Amniotic epithelial cell (primary cell): ENCODE measurements around the gene PAX5.

Source experiments
- DNase-seq: peaks from one replicate; pipeline ENCODE4 v3.0.0-alpha.2; 2010; ENCODE audit warnings: low read depth

The PAX5 gene

GRCh38 chr9:36834736-36835135 is 199.3 kb downstream of the PAX5 start:
- no peak for DNase-seq

DNA sequence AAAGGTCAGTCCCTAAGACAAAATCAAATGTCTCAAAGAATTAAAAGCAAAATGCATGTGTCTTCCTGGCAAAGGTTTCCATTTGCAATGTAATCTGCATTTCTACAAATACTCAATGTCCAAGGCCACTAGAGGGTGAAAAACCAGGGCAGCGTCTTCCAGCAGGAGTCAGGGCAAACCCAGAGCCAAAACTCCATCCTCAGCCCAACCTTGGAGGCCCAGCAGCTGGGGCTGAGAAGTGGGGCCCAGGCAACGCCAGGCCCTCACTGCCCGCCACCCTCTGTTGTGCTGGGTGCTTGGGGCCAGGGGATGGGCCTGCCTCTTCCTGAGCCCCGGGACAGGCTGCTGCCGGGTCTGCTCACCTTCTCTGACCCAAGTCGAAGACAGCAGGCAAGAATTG is 200.1 kb downstream of the PAX5 start:
- no peak for DNase-seq

- no peak for DNase-seq
Observed at GRCh38 chr9:36832164-36832795, 201.8 kb downstream of the PAX5 start.

DNA sequence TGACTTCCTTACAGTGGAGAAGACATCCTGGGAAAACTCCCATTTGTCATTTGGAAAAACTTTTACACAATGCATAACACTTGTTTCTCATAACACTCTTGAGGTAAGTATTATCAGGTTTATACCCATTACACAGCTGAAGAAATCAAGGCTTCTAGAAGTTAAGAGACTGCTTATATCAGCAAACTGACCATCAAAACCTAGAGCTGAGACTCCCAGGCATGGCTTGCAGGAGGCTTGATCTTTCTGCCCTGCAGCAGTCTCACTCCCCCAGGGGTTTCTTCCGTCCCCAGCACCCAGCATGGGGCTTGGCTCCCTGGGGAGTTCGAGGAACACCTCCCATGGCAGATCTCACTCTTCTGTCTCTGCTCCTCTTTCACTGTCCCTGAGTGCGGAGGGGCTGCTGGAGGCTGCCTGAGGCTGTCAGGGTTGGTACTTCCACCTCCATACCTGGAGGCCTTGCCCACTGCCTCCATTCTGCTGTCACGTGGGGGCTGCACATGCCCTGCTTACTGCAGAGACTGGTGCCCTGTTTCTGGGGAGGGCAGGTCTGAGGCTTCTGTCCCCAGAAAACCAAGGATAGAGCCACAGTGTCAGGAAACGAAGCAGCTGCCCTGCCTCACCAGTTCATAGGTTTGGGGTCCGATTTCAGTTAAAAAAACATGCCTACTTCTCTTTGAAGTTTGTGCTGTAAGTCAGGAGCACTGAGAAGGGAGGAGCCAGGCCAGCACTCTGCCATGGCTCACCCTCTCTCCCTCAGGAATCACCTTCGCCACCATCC is 202.5 kb downstream of the PAX5 start:
- DNase-seq = no peak

- DNase-seq = no peak
Observed at GRCh38 chr9:36828611-36829013, 205.5 kb downstream of the PAX5 start.

- no peak for DNase-seq
Observed at GRCh38 chr9:36827593-36827992, 206.5 kb downstream of the PAX5 start.

- DNase-seq = no peak
Observed at GRCh38 chr9:36826581-36826980, 207.5 kb downstream of the PAX5 start.

- DNase-seq = no peak
Observed at GRCh38 chr9:36825179-36825578, 208.9 kb downstream of the PAX5 start.

GRCh38 chr9:36823934-36824333 is 210.1 kb downstream of the PAX5 start:
- DNase-seq = no peak

- no peak for DNase-seq
Observed at GRCh38 chr9:36823466-36823865, 210.6 kb downstream of the PAX5 start.

DNA sequence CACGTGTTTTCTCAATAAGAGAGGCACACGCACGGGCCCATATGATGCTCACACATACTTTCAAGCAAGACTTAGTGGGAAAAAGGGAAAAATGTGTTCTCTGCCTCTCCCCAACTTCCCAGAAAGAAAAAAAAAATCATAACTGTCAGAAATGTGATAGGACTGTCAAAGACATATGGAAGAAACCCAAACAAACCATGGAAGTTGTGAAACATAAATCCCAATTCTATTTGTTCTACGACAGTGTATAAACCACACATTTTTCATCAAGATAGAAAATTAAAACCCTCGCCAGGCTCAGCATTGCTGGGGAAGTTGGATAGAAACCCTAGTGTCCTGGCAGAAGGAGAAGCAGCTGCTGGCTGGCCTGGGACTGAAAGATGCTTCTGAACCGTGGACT is 211.9 kb downstream of the PAX5 start:
- no peak for DNase-seq

DNA sequence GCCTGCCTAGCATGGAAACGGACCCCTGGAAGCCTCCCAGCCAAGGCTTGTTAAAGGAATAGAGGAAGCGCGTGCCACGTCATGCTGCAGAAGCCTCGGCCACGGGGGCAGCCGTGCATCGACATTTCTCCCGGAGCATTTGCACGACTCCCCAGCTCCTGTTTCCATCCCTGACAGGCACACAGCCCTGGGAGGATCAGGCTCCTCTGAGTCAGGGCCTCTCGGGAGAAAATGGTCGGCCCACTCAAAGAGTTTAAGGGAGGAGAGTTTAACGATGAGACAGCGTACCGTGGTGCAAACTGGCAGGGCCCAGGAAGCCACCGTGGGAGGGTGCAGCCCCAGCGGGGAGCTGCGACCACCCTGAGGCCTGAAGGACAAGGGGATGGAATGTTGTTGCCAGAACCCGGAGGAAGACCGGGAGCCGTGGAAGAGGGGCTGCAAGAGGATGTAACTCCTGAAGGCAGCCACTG is 213.6 kb downstream of the PAX5 start:
- DNase-seq = peak; percentile 22

DNA sequence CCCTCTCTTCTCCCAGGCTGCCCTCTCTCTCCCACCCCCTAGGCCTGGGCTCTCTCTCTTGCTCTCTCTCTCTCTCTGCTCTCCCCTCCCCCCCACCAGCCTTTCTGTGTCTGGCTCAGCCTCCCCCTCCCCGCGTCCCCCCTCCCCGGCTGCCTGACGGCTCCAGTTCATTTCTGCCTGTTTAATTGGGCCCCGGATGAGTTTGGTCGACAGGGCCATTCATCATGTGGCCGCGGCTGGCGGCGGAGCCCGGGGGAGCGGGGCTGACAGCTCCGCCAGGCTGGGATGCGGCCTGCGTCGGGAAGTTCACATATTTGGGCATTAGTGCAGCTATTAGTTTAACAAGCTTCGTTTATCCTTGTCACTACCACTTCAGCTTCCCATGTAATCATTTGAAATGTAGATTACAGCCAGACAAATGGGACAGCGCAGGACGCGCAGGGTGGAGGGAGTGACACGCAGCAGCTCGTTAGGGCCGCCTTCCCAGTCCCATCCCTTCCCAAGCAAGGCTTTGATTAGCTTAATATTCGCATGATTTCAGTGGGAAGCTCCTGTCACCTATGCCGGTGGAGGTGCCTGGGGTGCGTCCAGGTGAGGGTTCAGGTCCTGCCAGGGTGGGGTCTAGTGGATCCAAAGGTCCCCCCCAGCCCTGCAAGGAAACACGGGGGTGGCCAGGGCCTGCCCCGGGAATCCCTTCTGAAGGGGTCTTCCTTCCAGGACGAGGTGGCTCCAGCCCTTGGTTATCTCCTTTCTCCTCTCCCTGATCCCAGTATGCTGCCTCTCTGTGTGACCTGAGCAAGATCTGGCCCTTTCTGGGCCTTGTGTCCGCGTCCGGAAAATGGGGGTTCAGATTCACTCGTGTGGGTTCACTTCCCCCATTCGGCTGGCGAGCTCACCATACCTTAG is 214.8 kb downstream of the PAX5 start:
- DNase-seq = peak; percentile 21

DNA sequence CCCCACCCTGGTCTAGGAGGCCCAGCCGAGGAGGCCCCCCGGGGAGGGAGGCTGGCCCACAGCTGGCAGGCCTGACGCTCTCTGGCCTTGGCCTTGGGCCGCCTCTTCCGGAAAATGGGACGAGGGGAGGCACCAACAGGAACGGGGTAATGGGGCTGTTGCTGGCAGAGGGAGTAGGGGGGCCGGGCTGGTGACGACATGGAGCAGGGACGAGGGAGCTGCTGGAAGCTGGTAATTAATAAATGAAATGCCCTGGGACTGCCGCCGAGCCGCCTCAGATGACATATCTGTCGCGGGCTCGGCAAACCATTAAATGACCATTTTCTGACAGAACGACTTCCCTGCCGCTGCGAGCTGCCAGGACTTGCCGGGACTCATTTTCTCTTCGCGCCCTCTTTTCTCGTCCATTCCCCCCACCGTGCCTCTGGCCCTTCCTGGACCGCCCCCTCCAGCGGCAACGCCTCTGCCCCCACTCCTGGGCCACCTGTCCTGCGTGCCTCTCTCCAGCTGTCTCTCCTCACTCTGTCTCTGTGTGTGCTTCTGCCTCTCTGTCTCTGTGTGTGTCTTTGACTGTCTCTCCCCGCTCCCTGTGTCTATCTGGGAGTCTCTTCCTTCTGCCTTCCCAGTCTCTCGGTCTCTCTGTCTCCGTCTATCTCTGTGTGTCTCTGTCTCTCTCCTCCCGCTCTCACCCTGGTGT is 215.7 kb downstream of the PAX5 start:
- DNase-seq = no peak

DNA sequence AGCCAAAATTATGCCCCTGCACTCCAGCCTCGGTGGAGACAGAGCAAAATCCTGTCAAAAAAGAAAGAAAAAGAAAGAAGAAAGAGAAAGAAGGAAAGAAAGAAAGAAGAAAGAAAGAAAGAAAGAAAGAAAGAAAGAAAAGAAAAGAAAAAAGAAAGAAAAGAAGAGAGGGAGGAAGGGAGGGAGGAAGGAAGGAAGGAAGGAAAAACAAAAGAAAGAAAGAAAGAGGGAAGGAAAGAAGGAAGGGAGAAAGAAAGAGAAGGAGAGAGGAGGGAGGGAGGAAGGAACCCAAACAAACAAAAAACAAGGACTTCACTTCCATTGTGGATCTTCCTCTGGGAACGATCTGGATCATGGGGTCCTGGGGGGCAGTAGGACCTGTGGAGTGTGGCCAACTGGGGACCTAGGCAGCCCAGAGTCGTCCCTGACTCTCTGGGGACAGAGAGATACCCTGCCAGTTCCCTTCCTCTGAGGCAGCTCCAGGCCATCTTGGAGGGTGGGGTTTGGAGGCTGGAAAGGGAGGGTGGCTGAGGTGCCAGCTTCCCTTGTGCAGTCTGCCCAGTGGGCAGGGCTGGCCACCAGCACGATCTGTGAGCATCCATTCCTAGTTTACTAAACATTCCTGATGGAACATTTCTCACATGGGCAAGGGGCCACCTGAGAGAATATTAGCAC is 216.8 kb downstream of the PAX5 start:
- no peak for DNase-seq

- DNase-seq = no peak
Observed at GRCh38 chr9:36816371-36816770, 217.7 kb downstream of the PAX5 start.

GRCh38 chr9:36815566-36816348 is 218.3 kb downstream of the PAX5 start:
- DNase-seq = no peak

DNA sequence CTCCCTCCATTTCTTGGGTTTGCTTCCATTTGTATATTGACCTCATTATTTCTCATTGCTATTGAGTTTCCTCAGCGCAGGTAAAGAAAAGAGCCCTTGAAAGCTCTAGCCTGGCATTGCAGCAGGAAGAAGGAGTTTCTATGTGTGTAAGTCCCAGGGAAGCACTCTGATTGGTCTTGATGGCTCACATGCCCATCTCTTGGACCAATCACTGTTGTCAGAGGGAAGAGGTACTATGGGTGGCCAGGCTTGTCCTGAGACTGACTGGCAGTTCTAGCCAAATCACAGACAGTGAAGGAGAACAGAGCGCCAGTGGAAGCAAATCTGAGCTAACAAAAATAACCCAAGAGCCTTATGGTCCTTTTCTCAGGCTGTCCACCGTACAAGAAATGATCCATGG is 219.0 kb downstream of the PAX5 start:
- no peak for DNase-seq

- DNase-seq = no peak
Observed at GRCh38 chr9:36813154-36813553, 220.9 kb downstream of the PAX5 start.

DNA sequence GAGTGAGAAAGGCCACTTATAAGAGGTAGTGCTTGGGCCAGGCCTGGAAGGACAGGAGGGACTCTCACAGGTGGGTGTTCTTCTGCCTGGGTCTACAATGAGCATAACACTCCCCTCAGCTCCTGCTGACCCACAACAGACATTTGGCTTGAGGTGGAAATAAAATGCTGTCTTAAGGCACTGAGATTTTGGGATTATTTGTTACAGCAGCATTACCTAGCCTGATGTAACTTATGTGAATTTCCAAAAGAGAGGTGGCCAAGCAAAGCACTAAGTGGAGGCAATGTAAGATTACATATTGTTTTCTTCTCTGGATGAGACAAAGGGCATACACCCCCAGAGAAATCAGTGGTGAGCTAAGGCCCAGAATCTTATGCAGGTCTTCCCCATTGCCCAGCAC is 221.5 kb downstream of the PAX5 start:
- no peak for DNase-seq

DNA sequence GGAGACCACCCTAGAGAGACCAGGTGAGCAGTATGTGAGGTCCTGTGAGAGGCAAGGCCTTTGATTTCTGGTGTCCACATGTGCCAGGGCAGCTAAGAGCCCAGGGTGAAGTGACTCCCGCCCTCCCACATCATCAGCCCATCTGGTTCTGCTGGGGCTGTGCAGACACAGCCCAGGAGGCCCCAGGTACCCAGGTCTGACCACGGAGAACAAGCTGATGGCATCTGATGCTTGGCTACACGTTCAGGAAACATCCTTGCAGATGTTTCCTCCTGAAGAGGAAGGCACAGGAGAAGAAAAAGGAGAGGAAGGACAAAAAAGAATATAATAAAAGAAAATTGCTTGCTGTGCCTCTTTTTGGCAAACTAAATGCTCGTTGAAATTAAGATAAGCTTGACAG is 225.8 kb downstream of the PAX5 start:
- DNase-seq = no peak
